PC-9 (cell line): ENCODE data around the gene OR2H2. TPM values are rescaled to one million over a fixed set of nuclear protein-coding genes. Genes with fewer than 3 reads are reported as not detected.

Experiments
- BruUV-seq: library from RNA; stranded (reverse); fragments of 400-500 nt; replicated peaks from 2 replicates; lab custom pipeline; 2021; lab: Mats Ljungman, UMichigan
- CTCF ChIA-PET: fragments of 300-600 bp; sonication (Branson Sonifier 250); formaldehyde crosslinking; loops from one replicate; lab custom pipeline; 2022; ENCODE audit warnings: antibody characterized with exemption; lab: Charles Lee
- POLR2A ChIA-PET: fragments of 300-600 bp; sonication (Branson Sonifier 250); formaldehyde crosslinking; loops from one replicate; lab custom pipeline; 2022; ENCODE audit warnings: antibody characterized with exemption; ENCODE audit not compliant: unreplicated experiment; lab: Charles Lee
- DNase-seq, 2 experiments: peaks; one replicate each; pipeline versions ENCODE4 v3.0.0 to v3.0.0-alpha.2; 2015 to 2022; ENCODE audit warnings: mixed read lengths in 1 of 2
- H2AFZ ChIP-seq: fragments of 200-600 bp; sonication (generic); 2 replicates; pipeline ENCODE4 v1.8.1; 2017; ENCODE audit warnings: antibody characterized with exemption
- H3F3A ChIP-seq: fragments of 200-600 bp; sonication (generic); 2 replicates; pipeline ENCODE4 v1.8.1; 2017; ENCODE audit warnings: antibody characterized with exemption, mild to moderate bottlenecking, low read depth; ENCODE audit not compliant: insufficient read depth
- H3K27ac ChIP-seq: fragments of 200-600 bp; sonication (generic); 2 replicates; pipeline ENCODE4 v1.6.1; 2016; ENCODE audit warnings: mixed run types
- H3K27me3 ChIP-seq: fragments of 200-600 bp; sonication (generic); 2 replicates; pipeline ENCODE4 v1.6.1; 2016; ENCODE audit warnings: low read depth, mixed run types; ENCODE audit not compliant: insufficient read depth
- H3K36me3 ChIP-seq: fragments of 200-600 bp; sonication (generic); 2 replicates; pipeline ENCODE4 v1.6.1; 2016; ENCODE audit warnings: low read depth, mixed run types
- H3K4me1 ChIP-seq: fragments of 200-600 bp; sonication (generic); replicated peaks from 2 replicates; pipeline ENCODE4 v1.6.1; 2016; ENCODE audit warnings: mixed run types; ENCODE audit not compliant: insufficient read depth
- H3K4me2 ChIP-seq: fragments of 200-600 bp; sonication (generic); 2 replicates; pipeline ENCODE4 v1.6.1; 2017; ENCODE audit warnings: mixed run types
- H3K4me3 ChIP-seq: fragments of 200-600 bp; sonication (generic); 2 replicates; pipeline ENCODE4 v1.6.1; 2016; ENCODE audit warnings: mixed run types
- H3K79me2 ChIP-seq: fragments of 200-600 bp; sonication (generic); 2 replicates; pipeline ENCODE4 v1.6.1; 2017; ENCODE audit warnings: low read depth, mixed run types
- H3K9me2 ChIP-seq: fragments of 200-600 bp; sonication (generic); 2 replicates; pipeline ENCODE4 v1.8.1; 2017; ENCODE audit warnings: mild to moderate bottlenecking; ENCODE audit not compliant: insufficient read depth
- H3K9me3 ChIP-seq: fragments of 200-600 bp; sonication (generic); 2 replicates; pipeline ENCODE4 v1.8.1; 2016; ENCODE audit warnings: low read depth; ENCODE audit not compliant: insufficient read depth
- H4K20me1 ChIP-seq: fragments of 200-600 bp; sonication (generic); 2 replicates; pipeline ENCODE4 v1.8.1; 2017; ENCODE audit not compliant: insufficient read depth
- CTCF ChIP-seq: fragments of 200-600 bp; sonication (generic); conservative IDR thresholded peaks from 2 replicates; pipeline ENCODE4 v1.6.1; 2017; ENCODE audit warnings: mixed run types, antibody characterized with exemption, mild to moderate bottlenecking, moderate library complexity
- EZH2 ChIP-seq: fragments of 200-600 bp; sonication (generic); IDR thresholded peaks from 2 replicates; pipeline ENCODE4 v1.8.0; 2017; ENCODE audit warnings: antibody characterized with exemption, low read depth
- intact Hi-C: fragments of 100-400 bp; cut with micrococcal nuclease; formaldehyde crosslinking; loops from one replicate; pipeline ENCODE4 v1.10.0; 2022; ENCODE audit not compliant: unreplicated experiment
- total RNA-seq: library from RNA; stranded (reverse); gene quantifications from 2 replicates; pipeline ENCODE4 v1.2.3, GENCODE V29; 2021

The OR2H2 gene
- total RNA-seq, 1 experiment from 2014 or later: not detected

GRCh38 chr6:29620630-29621029 is 35.7 kb downstream of the OR2H2 start:
- BruUV-seq: no TSS peak
- no peak overlapping the region for H3K4me3 ChIP-seq
- no peaks in the 10 kb centered on the region for H3K27me3 ChIP-seq
- TF ChIP-seq EZH2: no peak
- no peak for TF ChIP-seq CTCF
- H3K4me1 ChIP-seq: no peaks in the 10 kb centered on the region
- DNase-seq: no peak
- no peak overlapping the region for H2AFZ ChIP-seq
- POLR2A ChIA-PET: no interaction called here
- CTCF ChIA-PET: no interaction called here
- no peaks in the 10 kb centered on the region for H3K9me2 ChIP-seq
- no peak overlapping the region for H3K4me2 ChIP-seq
- no peak overlapping the region for H3K27ac ChIP-seq
- no peaks in the 10 kb centered on the region for H3F3A ChIP-seq
- H3K9me3 ChIP-seq: no peaks in the 10 kb centered on the region
- no peaks in the 10 kb centered on the region for H4K20me1 ChIP-seq
- intact Hi-C loops: no loop called here
- H3K79me2 ChIP-seq: no peaks in the 10 kb centered on the region
- H3K36me3 ChIP-seq: no peaks in the 10 kb centered on the region

- ChIA-PET POLR2A (interaction anchor here (0.6 kb wide), 1 partner anchor 1788 kb away, joined by 4 read pairs; no protein-coding TSS in a partner anchor), CTCF (interaction anchor here (1.4 kb wide), 1 partner anchor 29 kb away, joined by 4 read pairs; no protein-coding TSS in a partner anchor)
- intact Hi-C loops: no loop called here
- H3K9me2 ChIP-seq: no peaks in the 10 kb centered on the region
- H3K36me3 ChIP-seq: no peaks in the 10 kb centered on the region
- no peaks in the 10 kb centered on the region for H3K79me2 ChIP-seq
- TF ChIP-seq CTCF: no peak
- TF ChIP-seq EZH2: no peak
- no peaks in the 10 kb centered on the region for H3K27me3 ChIP-seq
- no peaks in the 10 kb centered on the region for H3K4me1 ChIP-seq
- no peak for DNase-seq
- no TSS peak for BruUV-seq
- no peaks in the 10 kb centered on the region for H4K20me1 ChIP-seq
- no peak overlapping the region for H3K4me3 ChIP-seq
- no peaks in the 10 kb centered on the region for H3F3A ChIP-seq
- H3K27ac ChIP-seq: no peak overlapping the region
- no peak overlapping the region for H3K4me2 ChIP-seq
- H2AFZ ChIP-seq: no peak overlapping the region
- H3K9me3 ChIP-seq: no peaks in the 10 kb centered on the region
Measured at GRCh38 chr6:29624520-29624961, 39.6 kb downstream of the OR2H2 start.

GRCh38 chr6:29625337-29625930 is 40.5 kb downstream of the OR2H2 start:
- Histone ChIP-seq H4K20me1 (no peaks in the 10 kb centered on the region), H3K4me3 (no peak overlapping the region), H3K4me1 (no peaks in the 10 kb centered on the region), H3K4me2 (no peak overlapping the region), H3K9me2 (no peaks in the 10 kb centered on the region), H3K36me3 (no peaks in the 10 kb centered on the region), H3K27me3 (no peaks in the 10 kb centered on the region), H2AFZ (no peak overlapping the region), H3K9me3 (no peaks in the 10 kb centered on the region), H3K27ac (no peak overlapping the region), H3F3A (no peaks in the 10 kb centered on the region), H3K79me2 (no peaks in the 10 kb centered on the region)
- ChIA-PET CTCF (interaction anchor here (1.4 kb wide), 1 partner anchor 28 kb away, joined by 4 read pairs; no protein-coding TSS in a partner anchor), POLR2A (no interaction called here)
- DNase-seq: no peak
- TF ChIP-seq CTCF (no peak), EZH2 (no peak)
- no TSS peak for BruUV-seq
- intact Hi-C loops: no loop called here
